ENCODE measurements around the gene CSKMT.
A peak's percentile ranks its signal among the peaks of the same experiment; 100 is the strongest.

Gene CSKMT

GRCh38 chr11:62632492-62632891 lies 32.6 kb upstream of the CSKMT start:
- no peak for DNase-seq (ENCODE audit: extremely low read depth, low read depth)
- no peak for TF ChIP-seq CTCF (IDR thresholded peaks at IDR 0.05; ENCODE audit: low read depth, low read length)

- TF ChIP-seq CTCF (IDR thresholded peaks at IDR 0.05; ENCODE audit: low read depth, low read length), result no peak
- DNase-seq (ENCODE audit: extremely low read depth, low read depth), result no peak
These were observed 20.9 kb upstream of the CSKMT start for GRCh38 chr11:62644220-62644619.

GRCh38 chr11:62645671-62645945 lies 19.5 kb upstream of the CSKMT start:
- TF ChIP-seq CTCF (IDR thresholded peaks at IDR 0.05; ENCODE audit: low read depth, low read length), result no peak

GRCh38 chr11:62645946-62646824 lies 18.9 kb upstream of the CSKMT start, which contains the start of gene GANAB:
TSS of gene GANAB (minus strand) at chr11:62646613. CDS start at chr11:62646599, 14 bp downstream.
- DNase-seq (ENCODE audit: extremely low read depth, low read depth), result peak; percentile 92
- TF ChIP-seq CTCF (IDR thresholded peaks at IDR 0.05; ENCODE audit: low read depth, low read length), result no peak

More at GRCh38 chr11:62645671-62645945, 19.5 kb upstream of the CSKMT start:
- DNase-seq (ENCODE audit: extremely low read depth, low read depth), result no peak

- no peak for DNase-seq (ENCODE audit: extremely low read depth, low read depth)
- no peak for TF ChIP-seq CTCF (IDR thresholded peaks at IDR 0.05; ENCODE audit: low read depth, low read length)
These were observed 18.1 kb upstream of the CSKMT start for GRCh38 chr11:62646825-62647608.

GRCh38 chr11:62647609-62648005 lies 17.5 kb upstream of the CSKMT start:
- TF ChIP-seq CTCF (IDR thresholded peaks at IDR 0.05; ENCODE audit: low read depth, low read length), result no peak
- no peak for DNase-seq (ENCODE audit: extremely low read depth, low read depth)
